Measurements from ENCODE around the gene OR2C3. TPM values are rescaled to one million over a fixed set of nuclear protein-coding genes. Genes with fewer than 3 reads are reported as not detected.
"Not testable (repeated sequence)": the region's sequence is repeated elsewhere in the genome, so short reads cannot be mapped to it uniquely, and the experiment has no call there.

Gene OR2C3
- total RNA-seq, 1 donor from 2014 or later, result under 0.01 TPM

DNA sequence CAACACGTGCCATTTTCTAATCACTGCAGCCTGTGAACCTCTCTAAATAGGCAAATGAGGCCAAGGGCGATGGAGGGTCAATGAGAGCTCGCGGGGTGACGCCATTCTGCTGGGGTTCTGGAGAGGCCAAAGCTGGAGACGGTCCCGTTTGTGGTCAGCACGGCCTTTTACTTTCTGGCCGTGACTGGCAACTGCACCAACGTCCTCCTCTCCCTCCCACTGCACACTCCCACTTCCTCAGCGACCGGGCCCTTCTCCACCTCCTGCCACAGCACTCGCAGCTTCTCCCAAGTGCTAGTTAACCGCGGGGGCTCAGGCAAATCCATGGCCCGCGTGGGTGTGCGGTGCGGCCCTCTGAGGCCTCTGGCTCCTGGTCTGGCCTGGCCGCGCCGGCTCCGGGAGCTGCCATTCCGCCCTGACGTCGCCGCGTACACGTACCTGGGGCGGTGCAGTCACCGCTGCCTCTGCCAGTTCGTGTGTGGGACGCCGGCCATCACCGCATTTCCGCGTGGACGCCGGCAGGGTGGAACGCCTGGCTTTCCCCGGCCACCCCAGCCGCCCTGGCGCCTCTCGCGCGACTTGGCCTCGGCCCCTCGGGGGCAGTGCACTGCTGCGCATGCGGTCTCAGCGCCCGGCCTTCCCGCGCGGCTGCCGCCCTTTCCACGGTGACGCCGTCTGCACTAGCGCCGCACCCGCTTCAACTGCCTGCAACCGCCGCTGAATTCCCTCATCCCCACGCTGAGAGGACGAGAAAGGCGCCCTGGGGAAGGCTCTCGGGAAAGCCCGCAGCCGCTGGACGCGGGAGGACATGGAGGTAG is 18.2 kb downstream of the OR2C3 start:
- no peak for DNase-seq (ENCODE audit: low read depth)

DNA sequence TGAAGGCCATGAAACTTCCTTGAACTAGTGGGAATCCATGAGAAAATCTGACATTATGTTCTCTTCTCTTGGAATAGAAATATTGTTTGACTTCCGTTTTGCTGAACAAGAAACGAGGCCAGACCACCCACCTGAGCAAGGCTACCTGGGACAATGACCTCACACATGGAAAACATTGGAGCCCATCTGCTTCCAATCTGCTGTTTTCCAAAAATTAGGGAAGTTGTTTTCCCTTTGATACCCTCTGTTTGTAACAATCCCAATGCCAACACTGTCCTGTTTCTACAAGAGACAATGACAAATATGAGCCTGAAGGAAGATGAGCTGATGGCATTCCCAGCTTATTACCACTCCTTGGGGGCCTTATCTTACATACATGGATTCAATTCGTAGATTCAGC is 29.4 kb downstream of the OR2C3 start:
- DNase-seq (ENCODE audit: low read depth), result no peak

DNA sequence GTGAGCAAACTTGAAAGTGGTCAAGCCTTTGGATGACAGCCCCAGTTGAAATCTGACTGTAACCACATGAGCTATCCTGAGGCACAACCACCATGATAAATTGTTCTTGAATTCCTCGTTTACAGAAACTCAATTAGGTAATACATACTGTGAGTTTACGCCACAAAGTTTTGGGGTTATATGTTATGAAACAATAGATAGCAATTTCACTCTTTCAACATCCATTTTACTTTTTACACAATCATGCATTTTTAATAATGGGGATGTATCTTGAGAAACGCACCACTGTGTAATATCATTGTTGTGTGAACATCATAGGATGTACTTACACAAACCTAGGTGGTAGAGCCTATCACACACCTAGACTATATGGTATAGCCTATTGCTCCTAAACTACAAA is 35.4 kb downstream of the OR2C3 start:
- no peak for DNase-seq (ENCODE audit: low read depth)

DNA sequence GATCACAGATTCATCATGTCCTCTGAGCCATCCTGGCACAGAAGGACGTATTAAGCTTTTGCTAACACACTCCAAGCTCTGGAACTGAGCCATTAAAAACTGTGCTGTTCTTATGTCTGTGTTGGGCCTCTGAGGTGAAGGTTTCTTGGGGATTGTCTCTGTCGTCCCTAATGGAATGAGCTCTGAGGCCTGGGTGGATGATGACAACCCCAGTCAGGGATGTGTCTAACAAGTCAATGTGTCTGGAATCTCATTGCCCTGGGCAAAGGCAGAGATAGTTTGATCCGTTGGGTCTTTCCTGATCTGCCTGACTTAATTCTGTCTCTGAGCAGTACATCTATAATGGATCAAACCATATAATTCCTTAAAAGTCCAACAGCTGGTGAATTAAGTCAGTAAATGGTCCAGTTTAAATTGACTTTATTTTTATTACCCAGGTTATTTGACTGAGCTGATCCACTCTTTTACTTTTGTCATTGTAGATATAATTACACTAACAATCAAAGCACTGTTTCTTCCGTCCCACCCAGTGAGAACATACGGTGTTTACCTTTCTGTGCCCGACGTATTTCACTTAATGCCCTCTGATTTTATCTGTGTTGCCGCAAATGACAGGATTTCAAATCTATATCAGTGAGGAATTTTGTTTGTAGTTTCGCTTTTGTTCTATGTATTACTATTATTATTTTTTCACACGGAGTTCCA is 39.5 kb downstream of the OR2C3 start:
- no peak for DNase-seq (ENCODE audit: low read depth)

DNA sequence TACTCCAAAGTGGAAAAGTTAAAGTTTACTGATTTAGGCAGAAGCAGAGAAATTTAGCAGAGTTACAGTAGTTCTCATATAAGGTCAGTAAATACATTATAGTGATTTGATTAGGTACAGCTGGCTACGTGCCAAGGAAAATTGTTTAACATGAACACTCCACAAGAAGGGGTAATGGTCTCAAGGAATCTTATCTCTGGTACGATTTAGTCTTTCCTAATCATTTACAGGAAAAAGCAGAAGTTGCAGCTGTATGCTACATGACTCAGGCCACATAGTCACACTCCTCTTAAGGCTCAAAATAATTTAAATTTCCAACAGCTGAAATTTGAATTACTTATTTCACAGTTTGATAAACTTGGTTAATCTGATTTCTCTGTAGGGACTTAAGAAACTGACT is 41.5 kb downstream of the OR2C3 start:
- no peak for DNase-seq (ENCODE audit: low read depth)

DNA sequence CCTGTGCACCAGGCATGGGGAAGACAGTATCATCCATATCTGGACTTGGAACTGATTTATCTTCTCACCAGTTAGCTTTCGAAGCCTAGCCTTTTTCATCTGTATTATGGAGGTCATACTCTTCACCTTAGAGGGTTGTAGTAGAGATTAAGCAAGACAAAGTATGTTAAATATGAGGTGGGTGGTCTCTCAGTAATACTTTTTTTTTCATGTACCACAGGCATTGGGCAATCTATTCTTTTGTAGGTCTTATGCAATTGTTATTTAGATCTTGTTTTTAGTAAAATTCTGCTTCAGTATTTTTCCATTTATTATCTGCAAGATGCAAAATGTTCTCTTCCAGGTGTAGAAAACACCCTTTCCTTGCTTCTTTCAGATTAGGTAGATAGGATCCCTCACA is 43.1 kb downstream of the OR2C3 start:
- DNase-seq (ENCODE audit: low read depth), result no peak

DNA sequence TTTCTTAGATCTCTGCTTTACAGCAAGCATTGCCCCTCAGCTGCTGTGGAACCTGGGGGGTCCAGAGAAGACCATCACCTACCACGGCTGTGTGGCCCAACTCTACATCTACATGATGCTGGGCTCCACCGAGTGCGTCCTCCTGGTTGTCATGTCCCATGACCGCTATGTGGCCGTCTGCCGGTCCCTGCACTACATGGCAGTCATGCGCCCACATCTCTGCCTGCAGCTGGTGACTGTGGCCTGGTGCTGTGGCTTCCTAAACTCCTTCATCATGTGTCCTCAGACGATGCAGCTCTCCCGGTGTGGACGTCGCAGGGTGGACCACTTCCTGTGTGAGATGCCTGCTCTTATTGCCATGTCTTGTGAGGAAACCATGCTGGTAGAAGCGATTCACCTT is 44.9 kb downstream of the OR2C3 start:
- no peak for DNase-seq (ENCODE audit: low read depth)

DNA sequence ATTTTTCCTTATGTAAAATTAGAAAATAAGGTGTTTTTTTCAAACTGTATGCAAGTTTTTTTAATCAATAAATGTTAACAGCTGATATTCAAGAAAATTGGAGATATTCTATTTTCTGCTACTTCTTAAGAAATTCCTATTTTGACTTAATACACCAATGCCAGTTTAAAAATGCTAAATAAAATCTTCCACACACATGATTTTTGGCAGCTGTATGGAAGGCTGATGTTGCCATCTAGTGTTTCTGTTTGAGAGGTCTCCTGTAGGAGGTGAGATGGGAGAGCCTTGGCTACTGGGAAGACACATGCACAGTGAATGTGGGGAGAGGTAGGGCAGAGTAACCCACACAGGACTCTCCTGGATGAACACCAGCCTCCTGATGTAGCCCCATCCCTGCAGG is 49.2 kb downstream of the OR2C3 start:
- peak; percentile 45 for DNase-seq (ENCODE audit: low read depth)

DNA sequence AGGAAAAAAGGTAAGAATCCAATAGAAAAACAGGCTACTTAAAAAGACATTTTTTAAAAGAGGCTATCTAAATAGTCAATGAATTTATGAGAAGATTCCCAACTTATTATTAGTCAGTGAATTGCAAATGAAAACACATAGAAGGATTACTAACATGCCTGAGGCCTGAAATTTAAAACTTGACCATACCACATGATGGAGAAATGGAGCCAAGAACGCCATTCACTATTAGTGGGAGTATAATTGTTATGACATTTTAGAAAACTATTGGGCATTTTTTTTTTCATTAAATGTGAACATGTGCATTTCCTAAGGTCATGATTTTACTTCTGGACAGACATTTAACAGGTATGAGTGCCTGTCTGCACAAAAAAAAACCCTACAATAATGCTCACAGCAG is 53.5 kb downstream of the OR2C3 start:
- DNase-seq (ENCODE audit: low read depth), result peak; percentile 15

DNA sequence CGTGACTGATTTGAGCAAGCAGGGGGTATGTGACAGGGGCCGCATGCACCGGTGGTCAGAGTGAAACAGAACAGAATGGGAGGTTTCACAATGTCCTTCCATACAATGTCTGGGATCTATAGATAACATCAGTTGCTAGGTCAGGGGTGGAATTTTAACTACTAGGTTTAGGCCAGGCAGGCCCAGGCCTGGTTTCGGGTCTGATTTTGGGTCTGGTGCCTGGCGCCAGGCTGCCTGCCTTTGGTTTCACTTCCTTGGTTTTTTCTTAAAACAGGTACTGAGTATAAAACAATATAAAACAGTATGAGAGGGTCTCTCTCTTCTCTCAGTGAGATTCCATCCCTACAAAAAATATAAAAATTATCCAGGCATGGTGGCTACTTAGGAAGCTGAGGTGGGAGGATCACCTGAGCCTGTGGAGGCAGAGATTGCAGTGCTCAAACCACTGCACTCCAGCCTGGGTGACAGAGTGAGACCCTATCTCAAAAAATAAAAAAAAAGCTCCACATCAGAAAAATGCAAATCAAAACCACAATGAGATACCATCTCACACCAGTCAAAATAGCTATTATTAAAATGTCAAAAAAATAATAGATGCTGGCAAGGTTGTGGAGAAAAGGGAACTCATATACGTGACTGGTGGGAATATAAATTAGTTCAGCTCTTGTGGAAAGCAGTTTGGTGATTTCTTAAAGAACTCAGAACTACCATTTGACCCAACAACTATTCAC is 59.7 kb downstream of the OR2C3 start:
- not testable (repeated sequence) for DNase-seq (ENCODE audit: low read depth)

DNA sequence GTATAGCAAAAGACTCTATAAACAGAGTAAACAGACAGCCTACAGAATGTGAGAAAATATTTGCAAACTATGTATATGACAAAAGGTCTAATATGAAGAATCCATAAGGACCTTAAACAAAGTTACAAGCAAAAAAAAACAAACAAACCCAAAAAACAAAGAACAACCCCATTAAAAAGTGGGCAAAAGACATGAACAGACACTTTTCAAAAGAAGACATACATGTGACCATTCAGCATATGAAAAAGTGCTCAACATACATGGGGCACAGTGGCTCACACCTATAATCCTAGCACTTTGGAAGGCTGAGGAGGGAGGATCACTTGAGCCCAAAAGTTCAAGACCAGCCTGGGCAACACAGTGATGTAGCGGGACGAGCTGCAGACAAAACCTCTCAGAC is 60.4 kb downstream of the OR2C3 start:
- no peak for DNase-seq (ENCODE audit: low read depth)

Other genes with a start within 250 kb of the OR2C3 start
- gene ZNF496, start 204.6 kb downstream of the OR2C3 start, total RNA-seq, result 15.3 and 23.1 TPM in 2 replicates
- gene NLRP3, start 120.3 kb downstream of the OR2C3 start, total RNA-seq, result 0.70 and 9.9 TPM in 2 replicates
- gene OR2B11, start 78.3 kb downstream of the OR2C3 start, total RNA-seq, result not detected in 2 replicates
- not detected in 2 replicates for gene GCSAML, start 12.7 kb upstream of the OR2C3 start, total RNA-seq
- not detected in 2 replicates for gene OR2G2, start 51.9 kb upstream of the OR2C3 start, total RNA-seq
- not detected in 2 replicates for gene OR2G3, start 69.1 kb upstream of the OR2C3 start, total RNA-seq
- not detected in 2 replicates for gene OR13G1, start 143.3 kb upstream of the OR2C3 start, total RNA-seq
- gene OR6F1, start 180.2 kb upstream of the OR2C3 start, total RNA-seq, result not detected in 2 replicates
- gene OR14K1, start 202.2 kb upstream of the OR2C3 start, total RNA-seq, result not detected in 2 replicates
- not detected in 2 replicates for gene OR14A2, start 211.7 kb upstream of the OR2C3 start, total RNA-seq
- not detected in 2 replicates for gene OR1C1, start 224.1 kb upstream of the OR2C3 start, total RNA-seq

Measured in renal cortical epithelial cell (primary cell).